Neural cell (in vitro differentiated cells): Measurements from ENCODE around the gene ARHGEF10L.

Experiments
- CTCF ChIP-seq: fragments of 450-650 bp; IDR thresholded peaks from 2 replicates; pipeline ENCODE4 v1.5.1; 2014; ENCODE audit warnings: antibody characterized with exemption, mild to moderate bottlenecking, moderate library complexity; ENCODE audit not compliant: poor library complexity, severe bottlenecking
- EZH2 ChIP-seq: fragments of 200-600, 300-800 bp; shearing (Covaris generic), sonication (generic); IDR thresholded peaks from 2 replicates; pipeline ENCODE4 v1.6.1; 2014; ENCODE audit warnings: antibody characterized with exemption, low read length, borderline replicate concordance, mild to moderate bottlenecking; ENCODE audit not compliant: insufficient read depth, poor library complexity, severe bottlenecking
- REST ChIP-seq: IDR thresholded peaks from 2 replicates; pipeline ENCODE4 v1.6.1; 2012; ENCODE audit warnings: borderline replicate concordance

GRCh38 chr1:17728123-17728712, 188.7 kb downstream of the ARHGEF10L start:
- TF ChIP-seq CTCF, result no peak
- no peak for TF ChIP-seq EZH2
- TF ChIP-seq REST, result no peak
